ENCODE data around the gene ATXN7L1. TPM values are rescaled to one million over a fixed set of nuclear protein-coding genes. Genes with fewer than 3 reads are reported as not detected.

Gene ATXN7L1
- total RNA-seq, 1 donor, result 17.3 TPM

GRCh38 chr7:105776068-105776790, 100.2 kb downstream of the ATXN7L1 start:
- DNase-seq (ENCODE audit: low read depth), result peak; percentile 97
- TF ChIP-seq, protein P1, sequence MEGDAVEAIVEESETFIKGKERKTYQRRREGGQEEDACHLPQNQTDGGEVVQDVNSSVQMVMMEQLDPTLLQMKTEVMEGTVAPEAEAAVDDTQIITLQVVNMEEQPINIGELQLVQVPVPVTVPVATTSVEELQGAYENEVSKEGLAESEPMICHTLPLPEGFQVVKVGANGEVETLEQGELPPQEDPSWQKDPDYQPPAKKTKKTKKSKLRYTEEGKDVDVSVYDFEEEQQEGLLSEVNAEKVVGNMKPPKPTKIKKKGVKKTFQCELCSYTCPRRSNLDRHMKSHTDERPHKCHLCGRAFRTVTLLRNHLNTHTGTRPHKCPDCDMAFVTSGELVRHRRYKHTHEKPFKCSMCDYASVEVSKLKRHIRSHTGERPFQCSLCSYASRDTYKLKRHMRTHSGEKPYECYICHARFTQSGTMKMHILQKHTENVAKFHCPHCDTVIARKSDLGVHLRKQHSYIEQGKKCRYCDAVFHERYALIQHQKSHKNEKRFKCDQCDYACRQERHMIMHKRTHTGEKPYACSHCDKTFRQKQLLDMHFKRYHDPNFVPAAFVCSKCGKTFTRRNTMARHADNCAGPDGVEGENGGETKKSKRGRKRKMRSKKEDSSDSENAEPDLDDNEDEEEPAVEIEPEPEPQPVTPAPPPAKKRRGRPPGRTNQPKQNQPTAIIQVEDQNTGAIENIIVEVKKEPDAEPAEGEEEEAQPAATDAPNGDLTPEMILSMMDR (IDR thresholded peaks at IDR 0.05; ENCODE audit: insufficient read depth, low read depth, low read length), result no peak

DNA sequence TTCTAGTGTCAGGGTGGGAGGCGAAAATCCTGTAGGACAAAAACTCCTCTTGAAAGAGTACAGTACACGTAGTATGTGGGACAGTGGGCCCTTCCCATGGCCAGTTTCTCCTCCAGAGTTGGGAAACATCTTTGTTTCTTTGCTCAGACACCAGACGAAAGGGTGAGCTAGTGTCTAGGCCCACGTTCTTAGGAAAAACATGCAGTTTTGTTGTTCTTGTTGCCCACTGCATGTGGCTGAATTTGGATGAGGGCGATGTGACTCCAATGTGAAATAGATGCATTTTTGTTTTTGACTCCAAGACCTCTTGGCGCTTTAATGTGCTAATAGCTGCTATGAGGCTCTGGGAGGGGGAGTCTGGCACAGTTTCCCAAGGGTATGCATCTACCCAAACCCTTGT, 100.8 kb downstream of the ATXN7L1 start:
- TF ChIP-seq, protein P1 (IDR thresholded peaks at IDR 0.05; ENCODE audit: insufficient read depth, low read depth, low read length), result no peak
- no peak overlapping the region for H3K4me3 ChIP-seq (ENCODE audit: low read depth, low read length)

More at GRCh38 chr7:105776068-105776790, 100.2 kb downstream of the ATXN7L1 start:
- no peak overlapping the region for H3K4me3 ChIP-seq (ENCODE audit: low read depth, low read length)

DNA sequence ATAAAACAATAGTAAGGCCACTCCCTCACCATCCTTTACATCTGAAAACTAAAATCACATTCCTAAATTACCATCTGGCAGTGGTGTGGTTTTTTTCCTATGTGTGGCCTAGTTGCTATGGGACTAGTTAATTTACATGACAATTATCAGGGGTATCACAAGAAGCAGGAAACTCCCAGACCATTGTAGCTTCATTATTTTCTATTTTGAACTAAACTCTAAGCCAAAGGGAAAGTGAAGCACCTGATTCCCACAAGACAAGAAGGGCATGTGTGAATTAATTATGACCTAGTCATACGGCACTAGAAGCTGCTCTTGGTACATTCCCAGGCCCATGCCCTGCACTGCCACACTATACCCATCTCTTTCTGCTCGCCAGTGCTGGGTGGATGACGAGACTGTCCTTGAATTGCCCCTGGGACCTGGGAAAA, 103.4 kb downstream of the ATXN7L1 start:
- TF ChIP-seq, protein P1 (IDR thresholded peaks at IDR 0.05; ENCODE audit: insufficient read depth, low read depth, low read length), result no peak
- no peak overlapping the region for H3K4me3 ChIP-seq (ENCODE audit: low read depth, low read length)
- DNase-seq (ENCODE audit: low read depth), result no peak

More for the DNA sequence above, 100.8 kb downstream of the ATXN7L1 start:
- DNase-seq (ENCODE audit: low read depth), result peak; percentile 60

DNA sequence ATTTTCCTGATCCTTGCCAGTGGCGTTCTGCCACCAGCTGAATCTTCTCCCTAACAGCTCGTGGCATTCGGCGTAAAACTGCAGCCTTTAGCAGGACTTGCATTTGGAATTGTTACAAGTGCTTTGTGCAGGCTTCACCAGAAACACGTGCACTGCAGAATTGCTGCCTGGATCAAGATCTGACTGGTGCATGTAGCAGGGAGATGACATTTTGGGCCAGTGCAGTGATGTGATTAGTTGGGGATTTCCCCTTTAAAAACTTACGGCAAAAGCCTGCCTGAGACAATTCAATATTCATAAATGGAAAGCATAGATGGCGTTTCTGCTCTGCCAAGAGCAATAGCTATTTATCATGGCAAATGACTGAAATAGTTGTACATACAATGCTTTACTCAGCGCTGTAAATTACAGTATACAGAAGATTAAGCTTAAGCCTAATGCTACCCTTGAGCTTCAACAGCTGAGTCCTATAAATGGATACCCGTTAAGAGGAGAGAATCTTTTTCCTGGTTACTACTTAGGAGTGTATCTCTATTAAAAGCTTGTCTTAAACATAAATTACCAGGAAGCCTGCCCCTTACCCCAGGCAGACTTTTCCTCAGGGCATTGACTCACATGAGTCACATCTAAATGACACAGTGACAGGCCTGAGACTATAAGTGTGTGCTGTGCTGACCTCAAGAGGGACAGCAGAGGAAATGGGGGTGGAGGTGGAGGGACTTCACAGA, 106.3 kb downstream of the ATXN7L1 start:
- TF ChIP-seq, protein P1 (IDR thresholded peaks at IDR 0.05; ENCODE audit: insufficient read depth, low read depth, low read length), result no peak
- no peak overlapping the region for H3K4me3 ChIP-seq (ENCODE audit: low read depth, low read length)
- peak; percentile 65 for DNase-seq (ENCODE audit: low read depth)

DNA sequence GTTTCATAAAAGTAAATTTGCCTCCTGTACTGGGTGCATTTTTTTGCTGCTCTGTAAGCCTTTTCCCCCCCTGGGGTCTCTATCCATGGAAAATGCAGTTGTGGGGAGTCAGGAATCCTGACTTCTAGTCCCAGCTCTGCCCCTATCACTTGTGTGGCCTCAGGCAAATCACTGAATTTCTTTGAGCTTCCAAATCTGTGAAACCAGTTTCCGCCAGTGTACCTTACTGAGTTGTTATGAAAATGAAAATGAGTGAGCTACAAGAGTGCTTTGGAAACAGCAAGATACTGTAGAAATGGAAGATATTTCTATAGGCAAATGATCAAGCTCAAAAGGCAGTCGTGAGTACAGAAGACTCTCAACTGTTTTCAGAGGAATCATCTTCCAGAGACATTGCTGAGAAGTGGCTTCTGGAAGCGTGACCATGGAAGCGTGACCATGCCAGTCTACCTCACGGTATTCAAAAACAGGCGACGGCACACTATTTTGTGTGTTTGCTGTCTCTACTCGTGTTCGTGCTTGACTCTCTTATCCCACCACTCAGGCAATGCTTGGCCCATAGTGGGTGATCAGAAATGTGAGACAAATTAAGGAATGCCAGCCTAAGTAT, 107.4 kb downstream of the ATXN7L1 start:
- TF ChIP-seq, protein P1 (IDR thresholded peaks at IDR 0.05; ENCODE audit: insufficient read depth, low read depth, low read length), result no peak
- DNase-seq (ENCODE audit: low read depth), result no peak
- H3K4me3 ChIP-seq (ENCODE audit: low read depth, low read length), result no peak overlapping the region

GRCh38 chr7:105768117-105768516, 108.3 kb downstream of the ATXN7L1 start:
- H3K4me3 ChIP-seq (ENCODE audit: low read depth, low read length), result no peak overlapping the region
- DNase-seq (ENCODE audit: low read depth), result no peak
- TF ChIP-seq, protein P1 (IDR thresholded peaks at IDR 0.05; ENCODE audit: insufficient read depth, low read depth, low read length), result no peak

All from fibroblast of villous mesenchyme (primary cell).